SJCRH30 (cell line): ENCODE data around the gene PDGFB. TPM values are rescaled to one million over a fixed set of nuclear protein-coding genes. Genes with fewer than 3 reads are reported as not detected.

ENCODE experiments used
- DNase-seq, 2 experiments: peaks; one replicate each; pipeline ENCODE4 v3.0.0-alpha.2; 2015 to 2020
- H3K27ac ChIP-seq: fragments of 250-450 bp; sonication (Bioruptor Pico); 2 replicates; pipeline ENCODE4 v1.5.1; 2020; ENCODE audit warnings: mild to moderate bottlenecking, moderate library complexity
- H3K27me3 ChIP-seq: fragments of 250-450 bp; sonication (Bioruptor Pico); 2 replicates; pipeline ENCODE4 v1.5.1; 2020; ENCODE audit warnings: mild to moderate bottlenecking, moderate library complexity
- H3K36me3 ChIP-seq: fragments of 250-450 bp; sonication (Bioruptor Pico); 2 replicates; pipeline ENCODE4 v1.5.1; 2020; ENCODE audit warnings: mild to moderate bottlenecking, moderate library complexity
- H3K4me1 ChIP-seq: fragments of 250-450 bp; sonication (Bioruptor Pico); 2 replicates; pipeline ENCODE4 v1.5.1; 2020; ENCODE audit warnings: mild to moderate bottlenecking, moderate library complexity
- H3K4me3 ChIP-seq: fragments of 250-450 bp; sonication (Bioruptor Pico); 2 replicates; pipeline ENCODE4 v1.5.1; 2020; ENCODE audit warnings: mild to moderate bottlenecking, moderate library complexity
- H3K9me3 ChIP-seq: fragments of 250-450 bp; sonication (Bioruptor Pico); replicated peaks from 2 replicates; pipeline ENCODE4 v1.5.1; 2020; ENCODE audit warnings: mild to moderate bottlenecking, moderate library complexity
- total RNA-seq: library from RNA; depleted of rRNA; stranded (reverse); fragments of >200 nt; shearing (Covaris generic); gene quantifications from 2 replicates; pipeline ENCODE4 v1.2.3, GENCODE V29; 2014

PDGFB gene
- total RNA-seq, 1 experiment from 2014 or later: 0.26 TPM

- Histone ChIP-seq H3K27ac (no peak overlapping the region), H3K4me1 (peaks cover 3% of the 10 kb centered on the region; the same call in 1 of the 2 replicates), H3K27me3 (peaks cover 49% of the 10 kb centered on the region), H3K36me3 (no peaks in the 10 kb centered on the region), H3K9me3 (no peaks in the 10 kb centered on the region), H3K4me3 (no peak overlapping the region)
- no peak for DNase-seq
Observed at GRCh38 chr22:39243439-39244135, 1.2 kb downstream of the PDGFB start.

GRCh38 chr22:39242595-39243438 is 2.0 kb downstream of the PDGFB start:
- DNase-seq: no peak
- no peaks in the 10 kb centered on the region for H3K36me3 ChIP-seq
- H3K4me3 ChIP-seq: no peak overlapping the region
- no peaks in the 10 kb centered on the region for H3K9me3 ChIP-seq
- no peak overlapping the region for H3K27ac ChIP-seq
- peaks cover 53% of the 10 kb centered on the region for H3K27me3 ChIP-seq
- peaks cover 3% of the 10 kb centered on the region; the same call in 1 of the 2 replicates for H3K4me1 ChIP-seq

- peaks cover 10% of the 10 kb centered on the region; the same call in 1 of the 2 replicates for H3K4me1 ChIP-seq
- DNase-seq: no peak
- H3K36me3 ChIP-seq: no peaks in the 10 kb centered on the region
- H3K27ac ChIP-seq: no peak overlapping the region
- H3K27me3 ChIP-seq: peaks cover 58% of the 10 kb centered on the region
- H3K9me3 ChIP-seq: no peaks in the 10 kb centered on the region
- H3K4me3 ChIP-seq: no peak overlapping the region
Observed at GRCh38 chr22:39241794-39242594, 2.8 kb downstream of the PDGFB start.

- H3K9me3 ChIP-seq: no peaks in the 10 kb centered on the region
- peaks cover 55% of the 10 kb centered on the region for H3K27me3 ChIP-seq
- H3K27ac ChIP-seq: no peak overlapping the region
- no peak overlapping the region for H3K4me3 ChIP-seq
- no peaks in the 10 kb centered on the region for H3K36me3 ChIP-seq
- no peak for DNase-seq
- peaks cover 17% of the 10 kb centered on the region for H3K4me1 ChIP-seq
Observed at GRCh38 chr22:39240831-39241793, 3.7 kb downstream of the PDGFB start.

GRCh38 chr22:39239561-39240423 is 5.0 kb downstream of the PDGFB start:
- H3K4me3 ChIP-seq: no peak overlapping the region
- H3K27me3 ChIP-seq: peaks cover 54% of the 10 kb centered on the region
- H3K4me1 ChIP-seq: peaks cover 27% of the 10 kb centered on the region
- H3K9me3 ChIP-seq: no peaks in the 10 kb centered on the region
- no peaks in the 10 kb centered on the region for H3K36me3 ChIP-seq
- H3K27ac ChIP-seq: no peak overlapping the region
- no peak for DNase-seq

- peaks cover 32% of the 10 kb centered on the region for H3K4me1 ChIP-seq
Observed at GRCh38 chr22:39238966-39239505, 5.7 kb downstream of the PDGFB start.

GRCh38 chr22:39238561-39238960 is 6.2 kb downstream of the PDGFB start:
- Histone ChIP-seq H3K36me3 (no peaks in the 10 kb centered on the region), H3K4me3 (no peak overlapping the region), H3K27ac (no peak overlapping the region), H3K9me3 (no peaks in the 10 kb centered on the region), H3K4me1 (peaks cover 33% of the 10 kb centered on the region), H3K27me3 (peaks cover 59% of the 10 kb centered on the region)
- no peak for DNase-seq

More at GRCh38 chr22:39238966-39239505, 5.7 kb downstream of the PDGFB start:
- no peak for DNase-seq
- H3K36me3 ChIP-seq: no peaks in the 10 kb centered on the region
- H3K9me3 ChIP-seq: no peaks in the 10 kb centered on the region
- H3K4me3 ChIP-seq: no peak overlapping the region
- no peak overlapping the region for H3K27ac ChIP-seq
- H3K27me3 ChIP-seq: peaks cover 61% of the 10 kb centered on the region

GRCh38 chr22:39238101-39238466 is 6.7 kb downstream of the PDGFB start:
- H3K4me1 ChIP-seq: peaks cover 33% of the 10 kb centered on the region
- H3K4me3 ChIP-seq: no peak overlapping the region
- no peak overlapping the region for H3K27ac ChIP-seq
- H3K27me3 ChIP-seq: peaks cover 54% of the 10 kb centered on the region
- no peak for DNase-seq
- H3K9me3 ChIP-seq: no peaks in the 10 kb centered on the region
- H3K36me3 ChIP-seq: no peaks in the 10 kb centered on the region

- Histone ChIP-seq H3K9me3 (no peaks in the 10 kb centered on the region), H3K36me3 (no peaks in the 10 kb centered on the region), H3K27me3 (peaks cover 49% of the 10 kb centered on the region), H3K4me1 (peaks cover 33% of the 10 kb centered on the region), H3K4me3 (no peak overlapping the region), H3K27ac (no peak overlapping the region)
- DNase-seq: no peak
Observed at GRCh38 chr22:39237318-39238100, 7.3 kb downstream of the PDGFB start.

GRCh38 chr22:39236321-39237317 is 8.2 kb downstream of the PDGFB start:
- H3K4me1 ChIP-seq: peaks cover 33% of the 10 kb centered on the region
- H3K27me3 ChIP-seq: peaks cover 49% of the 10 kb centered on the region
- no peaks in the 10 kb centered on the region for H3K36me3 ChIP-seq
- H3K9me3 ChIP-seq: no peaks in the 10 kb centered on the region
- no peak overlapping the region for H3K4me3 ChIP-seq
- H3K27ac ChIP-seq: no peak overlapping the region
- DNase-seq: peak; percentile 85 to 93

GRCh38 chr22:39234867-39235687 is 9.7 kb downstream of the PDGFB start:
- no peak overlapping the region for H3K4me3 ChIP-seq
- H3K27ac ChIP-seq: no peak overlapping the region
- peaks cover 39% of the 10 kb centered on the region for H3K27me3 ChIP-seq
- DNase-seq: no peak
- H3K4me1 ChIP-seq: peaks cover 43% of the 10 kb centered on the region
- no peaks in the 10 kb centered on the region for H3K9me3 ChIP-seq
- H3K36me3 ChIP-seq: no peaks in the 10 kb centered on the region
